Bronchial epithelial cell (primary cell): ENCODE results near the gene CORO7. TPM values are rescaled to one million over a fixed set of nuclear protein-coding genes. Genes with fewer than 3 reads are reported as not detected.

Source experiments
- DNase-seq: peaks from one replicate; pipeline ENCODE4 v3.0.0-alpha.2; 2010; ENCODE audit warnings: low read depth
- FAIRE-seq: peaks from 2 replicates; lab custom pipeline; 2011; peaks lifted over from hg19 to GRCh38; lab: Jason Lieb, UNC
- H3K27me3 ChIP-seq: 2 replicates; pipeline ENCODE4 v1.5.1; 2011; ENCODE audit warnings: low read length; ENCODE audit not compliant: control insufficient read depth, insufficient read depth
- H3K36me3 ChIP-seq: 2 replicates; pipeline ENCODE4 v1.5.1; 2011; ENCODE audit warnings: low read length; ENCODE audit not compliant: control insufficient read depth, insufficient read depth
- H3K4me3 ChIP-seq: 2 replicates; pipeline ENCODE4 v1.5.1; 2011; ENCODE audit warnings: mild to moderate bottlenecking, low read depth, low read length, control low read depth
- total RNA-seq: library from RNA; depleted of rRNA; stranded (reverse); fragments of >200 nt; gene quantifications from 2 replicates; pipeline ENCODE4 v1.2.1, GENCODE V29; 2014
- TF ChIP-seq, protein P1 (sequence below): IDR thresholded peaks from 2 replicates; pipeline ENCODE4 v1.5.1; 2011; ENCODE audit warnings: mild to moderate bottlenecking, moderate library complexity, low read length, control low read depth, inconsistent platforms; ENCODE audit not compliant: insufficient read depth, severe bottlenecking

The CORO7 gene
- total RNA-seq, 1 donor from 2014 or later = 7.6 TPM

DNA sequence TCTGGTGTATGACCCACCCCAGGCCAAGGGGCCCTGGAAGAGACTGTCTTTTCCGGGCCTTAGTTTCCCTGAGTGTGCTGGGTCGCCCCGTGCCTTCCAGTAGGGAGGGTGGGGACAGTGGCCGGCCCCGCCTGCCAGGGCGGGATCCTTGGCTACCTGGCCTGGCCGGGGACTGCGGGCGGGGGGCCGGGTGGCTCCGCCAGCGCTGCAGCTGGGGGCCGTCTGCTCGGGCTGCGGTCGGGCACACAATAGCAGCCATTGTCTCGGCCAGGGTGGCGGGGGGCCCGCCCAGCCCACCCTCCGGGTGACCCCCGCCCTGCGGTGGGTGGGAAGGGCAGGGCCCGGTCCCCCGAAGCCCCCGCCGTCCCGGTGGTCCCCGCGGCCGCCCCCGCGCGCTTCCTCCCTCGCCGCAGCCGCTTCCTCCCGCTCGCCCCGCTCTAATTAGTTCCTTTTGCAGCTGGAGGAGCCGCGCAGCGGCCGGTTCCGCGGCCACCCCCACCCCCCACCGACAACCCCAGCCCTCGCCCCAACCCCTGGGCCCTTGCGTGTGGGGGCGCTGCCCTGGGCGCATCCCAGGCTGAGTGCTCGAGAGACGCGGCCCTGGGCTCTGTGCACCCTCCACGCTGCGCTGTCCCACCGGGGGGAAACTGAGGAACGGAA, 88.9 kb downstream of the CORO7 start:
- no peak for FAIRE-seq
- H3K27me3 ChIP-seq = no peaks in the 10 kb centered on the region
- H3K4me3 ChIP-seq = peak overlapping the region; percentile 44
- H3K36me3 ChIP-seq = peaks cover 1% of the 10 kb centered on the region
- TF ChIP-seq, protein P1, sequence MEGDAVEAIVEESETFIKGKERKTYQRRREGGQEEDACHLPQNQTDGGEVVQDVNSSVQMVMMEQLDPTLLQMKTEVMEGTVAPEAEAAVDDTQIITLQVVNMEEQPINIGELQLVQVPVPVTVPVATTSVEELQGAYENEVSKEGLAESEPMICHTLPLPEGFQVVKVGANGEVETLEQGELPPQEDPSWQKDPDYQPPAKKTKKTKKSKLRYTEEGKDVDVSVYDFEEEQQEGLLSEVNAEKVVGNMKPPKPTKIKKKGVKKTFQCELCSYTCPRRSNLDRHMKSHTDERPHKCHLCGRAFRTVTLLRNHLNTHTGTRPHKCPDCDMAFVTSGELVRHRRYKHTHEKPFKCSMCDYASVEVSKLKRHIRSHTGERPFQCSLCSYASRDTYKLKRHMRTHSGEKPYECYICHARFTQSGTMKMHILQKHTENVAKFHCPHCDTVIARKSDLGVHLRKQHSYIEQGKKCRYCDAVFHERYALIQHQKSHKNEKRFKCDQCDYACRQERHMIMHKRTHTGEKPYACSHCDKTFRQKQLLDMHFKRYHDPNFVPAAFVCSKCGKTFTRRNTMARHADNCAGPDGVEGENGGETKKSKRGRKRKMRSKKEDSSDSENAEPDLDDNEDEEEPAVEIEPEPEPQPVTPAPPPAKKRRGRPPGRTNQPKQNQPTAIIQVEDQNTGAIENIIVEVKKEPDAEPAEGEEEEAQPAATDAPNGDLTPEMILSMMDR = no peak
- no peak for DNase-seq

- DNase-seq (no peak), FAIRE-seq (no peak)
- no peak overlapping the region for H3K4me3 ChIP-seq
- H3K36me3 ChIP-seq = no peaks in the 10 kb centered on the region
- no peaks in the 10 kb centered on the region for H3K27me3 ChIP-seq
- TF ChIP-seq, protein P1 = no peak
These were observed 91.1 kb downstream of the CORO7 start for GRCh38 chr16:4325253-4325758.

- Histone ChIP-seq H3K27me3 (no peaks in the 10 kb centered on the region), H3K4me3 (no peak overlapping the region), H3K36me3 (no peaks in the 10 kb centered on the region)
- no peak for FAIRE-seq
- no peak for DNase-seq
- TF ChIP-seq, protein P1 = no peak
These were observed 91.7 kb downstream of the CORO7 start for GRCh38 chr16:4324492-4325252.

GRCh38 chr16:4323845-4324488, 92.4 kb downstream of the CORO7 start:
- FAIRE-seq (no peak), DNase-seq (no peak)
- TF ChIP-seq, protein P1 = no peak
- H3K27me3 ChIP-seq = no peaks in the 10 kb centered on the region
- no peaks in the 10 kb centered on the region for H3K36me3 ChIP-seq
- no peak overlapping the region for H3K4me3 ChIP-seq

GRCh38 chr16:4323071-4323844, 93.1 kb downstream of the CORO7 start:
- Histone ChIP-seq H3K36me3 (no peaks in the 10 kb centered on the region), H3K27me3 (no peaks in the 10 kb centered on the region), H3K4me3 (no peak overlapping the region)
- DNase-seq (no peak), FAIRE-seq (no peak)
- TF ChIP-seq, protein P1 = no peak
